Activated naive CD8-positive, alpha-beta T cell treated with anti-CD3 and anti-CD28 coated beads, Interleukin-2, amount 10 ng/mL, durations not matched to agents 7 days and 5 days (primary cell): Measurements from ENCODE around the gene C19orf85. TPM values are rescaled to one million over a fixed set of nuclear protein-coding genes. Genes with fewer than 3 reads are reported as not detected.

Experiments used
- ATAC-seq: fragments of 150-1000 bp; cut with Tn5 transposase; one replicate; pipeline ENCODE4 v1.10.0; 2021; ENCODE audit warnings: low read depth, moderate library complexity
- POLR2A ChIA-PET: fragments of 350-600 bp; sonication (Branson Sonifier 250); formaldehyde crosslinking; loops from one replicate; lab custom pipeline; 2021; ENCODE audit warnings: antibody characterized with exemption; lab: Charles Lee
- DNase-seq: peaks from one replicate; pipeline ENCODE4 v3.0.0; 2021
- H3K27ac Mint-ChIP-seq: one replicate; pipeline ENCODE4 v1.8.0; 2022; ENCODE audit warnings: mild to moderate bottlenecking, mixed read lengths
- H3K27me3 Mint-ChIP-seq: one replicate; pipeline ENCODE4 v1.8.0; 2022; ENCODE audit warnings: mild to moderate bottlenecking, moderate library complexity, mixed read lengths
- H3K36me3 Mint-ChIP-seq: one replicate; pipeline ENCODE4 v1.8.0; 2021; ENCODE audit warnings: mild to moderate bottlenecking, mixed read lengths
- H3K4me1 Mint-ChIP-seq: one replicate; pipeline ENCODE4 v1.8.0; 2021; ENCODE audit warnings: mixed read lengths
- H3K4me3 Mint-ChIP-seq: one replicate; pipeline ENCODE4 v1.8.0; 2022; ENCODE audit warnings: mild to moderate bottlenecking, moderate library complexity, mixed read lengths
- H3K9me3 Mint-ChIP-seq: one replicate; pipeline ENCODE4 v1.8.0; 2021; ENCODE audit warnings: mixed read lengths
- total RNA-seq, 2 experiments: library from RNA; stranded (reverse); gene quantifications; one replicate each; pipeline ENCODE4 v1.2.3, GENCODE V29; 2021

Gene C19orf85
- total RNA-seq, 2 experiments from 2014 or later, result not detected

DNA sequence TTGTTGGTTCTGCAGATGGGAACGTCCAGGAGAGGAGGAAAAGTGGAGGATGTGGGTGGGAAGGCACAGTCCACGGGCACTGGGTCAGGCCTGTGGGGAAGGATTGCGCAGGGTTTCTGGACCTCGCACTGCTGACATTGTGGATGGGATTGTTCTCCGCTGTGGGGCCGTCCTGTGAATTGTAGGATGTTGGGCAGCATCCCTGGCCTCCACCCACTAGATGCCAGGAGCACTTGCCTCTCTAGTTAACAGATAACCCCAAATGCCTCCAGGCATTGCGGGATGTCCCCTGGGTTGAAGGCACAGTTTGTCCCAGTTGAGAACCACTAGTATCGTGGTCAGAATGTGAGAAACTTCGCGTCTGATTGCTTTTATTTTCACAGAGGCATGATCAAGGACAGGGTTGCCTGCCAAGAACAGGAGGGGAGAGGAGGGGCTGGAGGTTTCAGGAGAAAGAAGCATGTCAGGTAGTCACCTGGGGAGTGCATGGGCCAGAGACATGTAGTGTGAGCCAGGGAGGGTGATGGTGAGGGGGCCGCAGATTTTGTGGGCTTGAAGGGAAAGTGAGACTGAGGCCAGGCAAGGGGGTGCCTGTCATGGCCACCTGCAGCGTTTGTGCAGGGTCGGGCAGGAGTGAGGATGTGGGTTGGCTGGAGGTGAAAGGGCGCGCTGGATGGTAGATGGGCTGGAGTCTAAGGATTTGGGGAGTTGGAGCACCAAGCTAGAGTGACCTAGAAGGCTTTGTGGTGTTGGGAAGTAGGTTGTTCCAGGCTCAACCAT lies 15.1 kb upstream of the C19orf85 start:
- Mint-ChIP-seq H3K9me3 (no peaks in the 10 kb centered on the region), H3K4me3 (no peak overlapping the region), H3K27ac (peak overlapping the region; percentile 54), H3K36me3 (peaks cover 3% of the 10 kb centered on the region), H3K27me3 (no peaks in the 10 kb centered on the region), H3K4me1 (peaks cover 16% of the 10 kb centered on the region)
- POLR2A ChIA-PET, result no interaction called here
- no peak for DNase-seq
- ATAC-seq, result no peak

DNA sequence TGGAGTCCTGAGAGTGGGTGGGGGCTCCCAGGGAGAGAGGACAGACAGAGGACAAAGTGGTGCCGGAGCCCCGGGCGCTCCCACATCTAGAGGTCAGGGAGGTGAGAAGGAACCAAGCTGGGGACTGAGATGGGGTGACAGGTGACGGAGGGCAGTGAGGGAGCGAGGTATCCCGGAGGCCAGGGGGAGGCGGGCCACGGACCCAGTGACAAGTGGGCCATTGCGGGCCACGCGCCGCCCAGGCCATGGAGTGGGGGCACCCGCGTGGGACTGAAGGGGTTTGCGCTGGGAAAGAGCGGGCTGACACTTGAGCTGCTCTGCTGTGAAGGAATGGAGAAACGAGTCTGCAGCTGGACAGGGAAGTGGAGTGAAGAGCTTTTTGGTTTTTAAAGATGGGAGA lies 14.5 kb upstream of the C19orf85 start:
- no peaks in the 10 kb centered on the region for H3K27me3 Mint-ChIP-seq
- H3K27ac Mint-ChIP-seq, result peak overlapping the region; percentile 54
- peaks cover 3% of the 10 kb centered on the region for H3K36me3 Mint-ChIP-seq
- ATAC-seq (no peak), DNase-seq (no peak)
- POLR2A ChIA-PET, result no interaction called here
- no peaks in the 10 kb centered on the region for H3K9me3 Mint-ChIP-seq
- H3K4me1 Mint-ChIP-seq, result peaks cover 18% of the 10 kb centered on the region
- no peak overlapping the region for H3K4me3 Mint-ChIP-seq

DNA sequence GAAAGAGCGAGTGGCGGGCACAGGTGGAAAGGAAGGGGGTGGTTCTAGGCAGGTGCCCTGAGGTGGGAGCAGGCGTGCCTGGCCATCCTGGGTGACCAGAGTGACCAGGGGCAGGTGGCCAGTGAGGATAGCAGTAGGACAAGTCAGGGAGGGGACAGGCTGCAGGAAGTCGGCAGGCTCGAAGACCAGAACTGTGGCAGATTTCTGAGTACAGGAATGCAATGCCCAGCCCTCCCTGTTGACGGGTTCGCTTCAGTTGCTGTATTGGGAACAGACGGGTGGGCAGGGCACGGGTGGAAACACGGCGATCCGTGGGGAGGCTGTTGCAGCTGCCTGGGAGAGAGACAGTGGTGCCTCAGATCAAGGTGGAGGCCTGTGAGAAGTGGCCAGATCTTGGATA lies 13.8 kb upstream of the C19orf85 start:
- POLR2A ChIA-PET, result no interaction called here
- H3K27ac Mint-ChIP-seq, result no peak overlapping the region
- no peaks in the 10 kb centered on the region for H3K9me3 Mint-ChIP-seq

DNA sequence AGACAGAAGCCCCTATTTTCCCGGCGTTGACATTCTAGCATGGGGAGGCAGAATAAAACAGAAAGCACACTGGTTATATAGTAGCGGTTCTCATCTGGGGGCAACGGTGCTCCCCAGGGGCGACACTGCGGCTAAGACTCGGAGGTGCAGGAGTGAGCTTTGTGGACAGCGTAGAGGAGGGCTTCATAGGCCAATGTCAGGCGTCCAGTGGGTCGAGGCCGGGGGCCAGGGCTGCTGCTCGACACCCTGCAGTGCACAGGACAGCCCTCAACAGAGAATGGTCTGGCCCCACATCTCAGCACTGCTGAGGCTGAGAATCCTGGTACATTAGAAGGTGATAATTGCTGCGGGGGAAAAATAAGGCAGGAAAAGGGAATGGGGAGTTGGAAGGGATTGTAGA lies 13.4 kb upstream of the C19orf85 start:
- peaks cover 18% of the 10 kb centered on the region for H3K4me1 Mint-ChIP-seq
- peaks cover 3% of the 10 kb centered on the region for H3K36me3 Mint-ChIP-seq
- ATAC-seq (no peak), DNase-seq (no peak)
- no peaks in the 10 kb centered on the region for H3K27me3 Mint-ChIP-seq
- POLR2A ChIA-PET, result no interaction called here
- peak overlapping the region; percentile 88 for H3K4me3 Mint-ChIP-seq
- no peaks in the 10 kb centered on the region for H3K9me3 Mint-ChIP-seq
- peak overlapping the region; percentile 45 for H3K27ac Mint-ChIP-seq

More for the DNA sequence above, 13.8 kb upstream of the C19orf85 start:
- peaks cover 18% of the 10 kb centered on the region for H3K4me1 Mint-ChIP-seq
- peaks cover 3% of the 10 kb centered on the region for H3K36me3 Mint-ChIP-seq
- H3K27me3 Mint-ChIP-seq, result no peaks in the 10 kb centered on the region
- DNase-seq, result no peak
- ATAC-seq, result no peak
- H3K4me3 Mint-ChIP-seq, result peak overlapping the region; percentile 88

DNA sequence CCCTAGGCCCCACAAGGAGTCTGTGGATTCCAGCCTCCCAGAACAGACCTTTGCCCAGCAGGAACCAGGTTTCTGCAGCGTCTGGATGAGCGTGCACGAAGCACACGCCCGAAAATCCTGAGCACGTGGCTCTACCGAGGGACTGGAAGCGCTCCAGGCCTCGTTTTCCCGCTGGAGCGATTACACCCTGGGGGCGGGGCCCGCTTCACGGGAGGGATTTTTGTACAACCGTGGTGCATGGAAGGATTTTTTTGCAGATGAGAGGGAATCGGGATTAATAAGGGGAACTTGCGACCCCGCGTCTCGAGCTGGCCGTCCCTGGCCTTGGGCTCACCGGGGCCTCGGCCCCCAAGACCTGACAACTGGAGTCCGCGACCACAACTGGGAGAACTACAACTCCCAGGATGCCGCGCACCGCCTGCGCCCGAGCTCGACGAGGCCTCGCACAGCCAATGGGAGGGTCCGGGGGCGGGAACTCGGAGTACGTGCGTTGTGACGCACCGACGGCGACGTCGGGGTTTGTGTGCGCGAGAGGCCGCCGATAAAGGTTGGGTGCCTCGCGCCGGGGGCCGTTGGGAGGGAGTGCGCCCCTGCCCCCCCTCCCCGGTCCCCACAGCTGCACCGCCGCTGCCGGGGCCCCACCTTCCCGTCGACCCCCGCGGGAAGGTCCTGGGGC lies 11.7 kb upstream of the C19orf85 start, which contains the start of gene ZNF628:
Gene ZNF628 (plus strand): TSS at position 518 of the 676 bp plus-strand sequence. CDS start 3,294 bp downstream, outside the sequence.
- DNase-seq (peak; percentile 97), ATAC-seq (peak; percentile 89)
- peak within 1 kb of the TSS; percentile 94 for H3K27ac Mint-ChIP-seq
- no peaks in the 10 kb centered on the region for H3K9me3 Mint-ChIP-seq
- H3K27me3 Mint-ChIP-seq, result no peaks in the 10 kb centered on the region
- peaks cover 18% of the 10 kb centered on the region for H3K4me1 Mint-ChIP-seq
- peaks cover 3% of the 10 kb centered on the region for H3K36me3 Mint-ChIP-seq
- peak within 1 kb of the TSS; percentile 89 for H3K4me3 Mint-ChIP-seq
- POLR2A ChIA-PET, result interaction anchor here (0.6 to 2.1 kb wide), 29 partner anchors 9 to 512 kb away, joined by 3 to 21 read pairs (median 4); partner anchors contain the start of genes FIZ1, ISOC2, KMT5C and NAT14

DNA sequence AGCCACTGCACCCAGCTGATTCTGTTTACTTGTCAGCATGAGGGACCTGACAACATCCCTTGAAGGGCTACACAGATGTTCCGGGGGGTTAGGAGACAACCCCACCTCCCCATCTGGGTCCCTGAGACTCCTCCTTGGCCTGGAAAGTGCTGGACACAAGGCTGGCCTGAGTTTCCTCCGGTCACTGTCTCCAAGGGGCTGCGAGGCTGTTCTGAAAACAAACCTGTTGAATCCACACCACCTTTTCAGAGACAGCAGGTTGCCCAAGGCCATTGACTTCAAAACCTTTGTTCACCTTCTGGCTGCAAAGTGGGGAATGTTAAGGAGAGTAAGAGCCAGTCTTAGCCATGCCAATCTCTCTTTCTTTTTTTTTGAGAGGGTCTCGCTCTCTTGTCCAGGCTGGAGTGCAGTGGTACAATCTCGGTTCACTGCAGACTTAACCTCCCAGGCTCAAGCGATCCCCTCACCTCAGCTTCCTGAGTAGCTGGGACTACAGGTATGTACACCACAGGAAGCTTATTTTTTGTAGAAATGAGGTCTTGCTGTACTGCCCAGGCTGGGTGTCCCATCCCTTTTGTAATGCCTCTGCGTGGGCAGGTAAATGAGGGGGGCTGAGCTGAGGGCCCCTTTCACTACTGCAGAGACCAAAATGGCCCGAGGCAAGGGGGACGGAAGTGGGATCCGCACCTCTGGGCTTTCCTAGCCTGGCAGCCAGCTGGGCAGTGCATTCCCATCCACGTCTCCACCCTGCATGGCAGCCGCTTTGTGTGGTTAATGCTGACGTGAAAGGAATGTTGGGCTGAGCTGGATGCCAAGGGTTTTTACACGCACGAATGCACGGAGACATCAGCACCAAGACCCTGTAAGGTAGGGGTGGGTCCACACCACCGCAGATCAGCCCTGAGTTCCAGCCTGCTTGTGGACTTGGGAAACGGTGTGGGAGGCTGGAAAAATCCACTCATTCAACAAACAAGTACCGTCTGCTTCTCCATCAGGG lies 10.0 kb upstream of the C19orf85 start:
- Mint-ChIP-seq H3K27me3 (no peaks in the 10 kb centered on the region), H3K36me3 (no peaks in the 10 kb centered on the region), H3K4me1 (peaks cover 13% of the 10 kb centered on the region), H3K4me3 (no peak overlapping the region), H3K27ac (no peak overlapping the region), H3K9me3 (no peaks in the 10 kb centered on the region)
- no peak for ATAC-seq
- POLR2A ChIA-PET, result interaction anchor here (1.3 to 1.5 kb wide), 2 partner anchors 30 to 68 kb away, joined by 3 to 4 read pairs; no protein-coding TSS in a partner anchor
- DNase-seq, result no peak

DNA sequence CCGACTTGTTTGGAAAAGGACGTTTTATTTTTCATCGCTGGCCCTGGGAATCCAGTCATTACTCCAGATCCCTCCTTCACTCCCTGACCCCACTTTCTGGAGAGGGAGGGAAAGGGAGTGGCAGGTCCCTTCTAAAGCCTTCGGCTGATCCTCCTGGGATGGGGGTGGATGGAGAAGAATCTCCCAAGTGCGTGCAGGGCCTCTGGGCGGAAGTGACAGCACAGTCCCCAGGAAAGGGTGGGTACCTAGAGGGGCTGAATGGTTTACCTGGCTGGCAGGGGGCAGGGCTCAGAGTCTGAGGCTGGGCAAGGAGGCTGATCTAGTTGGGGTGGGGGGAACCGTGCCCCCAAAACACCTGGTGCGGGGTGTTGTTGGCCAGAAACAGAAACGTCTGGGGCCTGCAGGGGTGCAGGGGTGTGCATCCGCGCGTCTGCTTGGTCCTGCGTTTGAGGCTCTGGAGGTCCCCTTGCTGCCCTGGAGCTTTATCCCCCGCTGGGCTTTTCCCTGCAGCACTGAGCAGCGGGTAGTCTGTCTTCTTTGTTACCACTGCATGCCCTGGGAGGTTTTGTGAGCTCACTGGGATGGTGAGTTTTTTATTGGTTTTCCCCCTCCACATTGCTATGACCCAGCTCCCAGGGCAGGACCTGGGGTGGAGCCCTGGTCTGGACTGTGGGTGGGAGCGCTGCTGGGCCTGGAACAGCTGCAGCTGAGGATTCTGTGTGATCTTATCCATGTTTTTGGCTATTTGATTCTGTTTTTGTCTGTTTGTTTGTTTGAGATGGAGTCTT lies 8.9 kb upstream of the C19orf85 start:
- no peaks in the 10 kb centered on the region for H3K27me3 Mint-ChIP-seq
- POLR2A ChIA-PET, result interaction anchor here (1.5 kb wide), 1 partner anchor 67 kb away, joined by 3 read pairs; no protein-coding TSS in a partner anchor
- H3K27ac Mint-ChIP-seq, result no peak overlapping the region
- ATAC-seq, result no peak
- no peak overlapping the region for H3K4me3 Mint-ChIP-seq
- H3K4me1 Mint-ChIP-seq, result peaks cover 8% of the 10 kb centered on the region
- H3K9me3 Mint-ChIP-seq, result no peaks in the 10 kb centered on the region
- H3K36me3 Mint-ChIP-seq, result no peaks in the 10 kb centered on the region
- DNase-seq, result no peak

DNA sequence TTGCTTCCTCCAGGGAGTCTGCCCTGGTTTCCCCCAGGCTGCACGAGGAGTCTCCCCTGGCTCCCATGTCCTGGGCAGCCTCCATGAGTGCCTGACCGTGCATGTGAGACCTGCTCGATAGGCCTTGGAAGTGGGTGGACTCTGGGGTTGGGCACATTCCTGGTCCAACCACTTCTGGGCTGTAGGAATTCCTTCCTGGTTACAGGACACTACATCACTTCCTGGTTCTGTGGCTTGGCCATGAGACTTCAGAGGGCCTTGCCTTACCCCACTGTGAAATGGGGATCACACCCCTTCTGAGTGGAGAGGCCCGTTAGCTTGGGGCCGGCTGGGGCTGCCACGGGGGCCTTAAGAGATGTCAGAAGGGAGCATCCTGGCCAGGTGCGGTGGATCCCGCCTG lies 7.9 kb upstream of the C19orf85 start:
- POLR2A ChIA-PET, result no interaction called here
- Mint-ChIP-seq H3K27me3 (no peaks in the 10 kb centered on the region), H3K9me3 (no peaks in the 10 kb centered on the region), H3K27ac (no peak overlapping the region), H3K36me3 (no peaks in the 10 kb centered on the region), H3K4me3 (no peak overlapping the region), H3K4me1 (peaks cover 5% of the 10 kb centered on the region)
- ATAC-seq, result no peak
- no peak for DNase-seq

DNA sequence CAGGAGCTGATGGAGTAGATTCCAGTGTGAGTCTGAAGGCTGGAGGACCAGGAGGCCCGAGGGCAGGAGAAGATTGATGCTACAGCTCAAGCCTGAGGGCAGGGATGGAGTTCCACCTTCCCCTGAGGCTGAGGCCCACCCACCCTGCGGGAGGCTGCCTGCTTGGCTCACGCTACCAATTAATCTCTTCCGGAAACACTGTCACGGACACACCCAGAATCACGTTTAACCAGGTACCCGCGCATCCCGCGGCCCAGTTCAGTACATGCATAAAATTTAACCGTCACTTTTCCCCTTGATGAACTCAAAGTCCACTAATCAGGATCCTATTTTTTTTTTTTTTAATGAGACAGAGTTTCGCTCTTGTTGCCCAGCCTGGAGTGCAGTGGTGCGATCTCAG lies 6.7 kb upstream of the C19orf85 start:
- H3K27me3 Mint-ChIP-seq, result no peaks in the 10 kb centered on the region
- ATAC-seq, result no peak
- no peak for DNase-seq
- no peaks in the 10 kb centered on the region for H3K9me3 Mint-ChIP-seq
- no peak overlapping the region for H3K27ac Mint-ChIP-seq
- POLR2A ChIA-PET, result no interaction called here
- H3K36me3 Mint-ChIP-seq, result no peaks in the 10 kb centered on the region
- H3K4me3 Mint-ChIP-seq, result no peak overlapping the region
- H3K4me1 Mint-ChIP-seq, result peaks cover 5% of the 10 kb centered on the region

DNA sequence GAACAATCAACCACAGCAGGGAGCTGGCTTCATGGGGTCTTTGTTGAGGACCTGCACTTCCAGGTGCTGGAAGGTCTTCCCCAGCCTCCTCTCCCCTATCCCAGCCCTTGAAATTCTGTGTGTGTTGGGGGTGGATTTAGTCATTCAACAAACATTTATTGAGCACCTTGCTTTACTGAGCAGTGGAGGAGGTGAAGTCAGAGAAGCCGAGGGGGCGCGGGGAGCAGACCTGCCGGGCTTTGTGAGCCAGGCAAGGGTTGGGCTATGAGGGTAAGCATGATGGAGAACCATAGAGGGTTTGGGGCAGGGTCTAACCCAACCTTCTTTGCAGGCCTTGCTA lies 3.5 kb upstream of the C19orf85 start:
- Mint-ChIP-seq H3K9me3 (no peaks in the 10 kb centered on the region), H3K27me3 (peaks cover 3% of the 10 kb centered on the region), H3K4me3 (no peak overlapping the region), H3K27ac (no peak overlapping the region), H3K36me3 (no peaks in the 10 kb centered on the region), H3K4me1 (peaks cover 3% of the 10 kb centered on the region)
- POLR2A ChIA-PET, result interaction anchor here (1.2 kb wide), 1 partner anchor 36 kb away, joined by 4 read pairs; no protein-coding TSS in a partner anchor
- ATAC-seq (no peak), DNase-seq (no peak)

DNA sequence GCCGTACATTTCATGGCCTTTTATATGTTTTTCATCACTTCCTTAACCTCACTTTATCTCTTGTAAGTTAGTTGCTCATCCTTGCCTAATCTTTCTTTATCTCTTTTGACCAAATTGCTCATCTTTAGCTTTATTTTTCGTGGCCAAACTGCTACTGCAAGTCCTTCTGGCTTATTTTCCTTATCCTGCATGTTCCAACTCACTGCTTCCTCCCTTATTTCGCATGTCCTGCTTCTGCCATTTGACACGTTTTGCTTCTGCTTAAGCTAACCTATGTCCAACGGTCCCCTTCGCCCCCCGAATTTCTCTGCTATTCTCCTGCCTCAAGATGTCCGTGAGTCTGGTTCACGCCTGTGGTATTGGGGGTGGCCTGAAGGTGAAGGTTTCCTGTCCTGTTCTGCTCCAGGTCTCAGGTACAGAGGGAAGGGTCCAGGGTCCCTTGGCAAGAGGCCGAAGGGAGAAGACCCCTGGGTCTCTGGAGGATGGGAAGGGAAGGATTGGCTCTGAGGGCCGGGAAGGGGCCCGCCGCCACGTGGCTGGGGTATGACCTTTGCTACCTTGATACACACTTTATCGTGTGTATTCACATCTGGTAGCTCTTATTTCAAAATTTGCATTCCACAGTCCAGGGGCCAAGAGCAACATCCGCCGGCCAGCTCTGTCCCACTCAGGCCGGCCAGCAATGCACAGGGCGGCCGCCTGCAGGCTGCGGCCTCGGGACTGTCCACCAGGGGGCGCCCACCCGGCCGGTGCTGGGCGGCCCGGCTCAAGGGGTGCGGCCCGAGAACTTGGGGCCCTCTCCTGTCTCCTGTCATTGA lies 2.9 kb upstream of the C19orf85 start:
- no peak overlapping the region for H3K4me3 Mint-ChIP-seq
- no peaks in the 10 kb centered on the region for H3K36me3 Mint-ChIP-seq
- no peaks in the 10 kb centered on the region for H3K9me3 Mint-ChIP-seq
- H3K27me3 Mint-ChIP-seq, result peaks cover 4% of the 10 kb centered on the region
- POLR2A ChIA-PET, result interaction anchor here (1.1 to 1.2 kb wide), 2 partner anchors 9 to 36 kb away, joined by 4 read pairs; partner anchors contain the start of gene ZNF628
- H3K27ac Mint-ChIP-seq, result no peak overlapping the region
- ATAC-seq (peak; percentile 91), DNase-seq (peak; percentile 87)
- H3K4me1 Mint-ChIP-seq, result peaks cover 6% of the 10 kb centered on the region
